Measurements from ENCODE around the gene UAP1L1.
"Not testable (repeated sequence)": the region's sequence is repeated elsewhere in the genome, so short reads cannot be mapped to it uniquely, and the experiment has no call there.

UAP1L1 gene

GRCh38 chr9:137114220-137114612 is 36.9 kb downstream of the UAP1L1 start:
- H3K4me3 ChIP-seq (ENCODE audit: low read length): peak overlapping the region; percentile 48
- no peak for DNase-seq (ENCODE audit: low read depth)
- no peak for TF ChIP-seq CTCF (IDR thresholded peaks at IDR 0.05; ENCODE audit: insufficient read depth, low read depth, low read length, missing control alignments)

- peak; percentile 48 for DNase-seq (ENCODE audit: low read depth)
- peak within 1 kb of the TSS; percentile 48 for H3K4me3 ChIP-seq (ENCODE audit: low read length)
- TF ChIP-seq CTCF (IDR thresholded peaks at IDR 0.05; ENCODE audit: insufficient read depth, low read depth, low read length, missing control alignments): no peak
Measured at GRCh38 chr9:137114613-137115393, 37.5 kb downstream of the UAP1L1 start, which contains the start of gene DPP7. Gene DPP7, minus strand, starts transcription at chr9:137114733. Its CDS starts 20 bp downstream, at chr9:137114713.

- TF ChIP-seq CTCF (IDR thresholded peaks at IDR 0.05; ENCODE audit: insufficient read depth, low read depth, low read length, missing control alignments): no peak
- DNase-seq (ENCODE audit: low read depth): no peak
Measured at GRCh38 chr9:137115394-137116026, 38.2 kb downstream of the UAP1L1 start.

GRCh38 chr9:137116027-137116507 is 38.8 kb downstream of the UAP1L1 start:
- no peak overlapping the region for H3K4me3 ChIP-seq (ENCODE audit: low read length)
- TF ChIP-seq CTCF (IDR thresholded peaks at IDR 0.05; ENCODE audit: insufficient read depth, low read depth, low read length, missing control alignments): no peak
- DNase-seq (ENCODE audit: low read depth): no peak

More at GRCh38 chr9:137115394-137116026, 38.2 kb downstream of the UAP1L1 start:
- H3K4me3 ChIP-seq (ENCODE audit: low read length): no peak overlapping the region

GRCh38 chr9:137116728-137117127 is 39.4 kb downstream of the UAP1L1 start:
- DNase-seq (ENCODE audit: low read depth): no peak
- no peak overlapping the region for H3K4me3 ChIP-seq (ENCODE audit: low read length)
- no peak for TF ChIP-seq CTCF (IDR thresholded peaks at IDR 0.05; ENCODE audit: insufficient read depth, low read depth, low read length, missing control alignments)

- H3K4me3 ChIP-seq (ENCODE audit: low read length): no peak overlapping the region
- TF ChIP-seq CTCF (IDR thresholded peaks at IDR 0.05; ENCODE audit: insufficient read depth, low read depth, low read length, missing control alignments): no peak
- no peak for DNase-seq (ENCODE audit: low read depth)
Measured at GRCh38 chr9:137117269-137117731, 40.0 kb downstream of the UAP1L1 start.

GRCh38 chr9:137118092-137118603 is 40.8 kb downstream of the UAP1L1 start:
- H3K4me3 ChIP-seq (ENCODE audit: low read length); DNase-seq (ENCODE audit: low read depth): not testable (repeated sequence)

GRCh38 chr9:137121927-137122795 is 44.8 kb downstream of the UAP1L1 start:
- not testable (repeated sequence) for DNase-seq (ENCODE audit: low read depth); H3K4me3 ChIP-seq (ENCODE audit: low read length)

- H3K4me3 ChIP-seq (ENCODE audit: low read length): not testable (repeated sequence)
Measured at GRCh38 chr9:137122796-137123467, 45.6 kb downstream of the UAP1L1 start.

More at GRCh38 chr9:137122796-137123467, 45.6 kb downstream of the UAP1L1 start:
- not testable (repeated sequence) for DNase-seq (ENCODE audit: low read depth)

All from epithelial cell of esophagus (primary cell).